Stimulated activated CD8-positive, alpha-beta memory T cell treated with anti-CD3 and anti-CD28 coated beads, Interleukin-12 subunit alpha, Interleukin-12 subunit beta, amount 100 ng/mL, for 4 hours (primary cell): ENCODE measurements around the gene TTC32.
"Not testable (repeated sequence)": the region's sequence is repeated elsewhere in the genome, so short reads cannot be mapped to it uniquely, and the experiment has no call there.

Experiments
- DNase-seq: peaks from one replicate; pipeline ENCODE4 v3.0.0-alpha.2; 2020; ENCODE audit warnings: low read depth

Gene TTC32

DNA sequence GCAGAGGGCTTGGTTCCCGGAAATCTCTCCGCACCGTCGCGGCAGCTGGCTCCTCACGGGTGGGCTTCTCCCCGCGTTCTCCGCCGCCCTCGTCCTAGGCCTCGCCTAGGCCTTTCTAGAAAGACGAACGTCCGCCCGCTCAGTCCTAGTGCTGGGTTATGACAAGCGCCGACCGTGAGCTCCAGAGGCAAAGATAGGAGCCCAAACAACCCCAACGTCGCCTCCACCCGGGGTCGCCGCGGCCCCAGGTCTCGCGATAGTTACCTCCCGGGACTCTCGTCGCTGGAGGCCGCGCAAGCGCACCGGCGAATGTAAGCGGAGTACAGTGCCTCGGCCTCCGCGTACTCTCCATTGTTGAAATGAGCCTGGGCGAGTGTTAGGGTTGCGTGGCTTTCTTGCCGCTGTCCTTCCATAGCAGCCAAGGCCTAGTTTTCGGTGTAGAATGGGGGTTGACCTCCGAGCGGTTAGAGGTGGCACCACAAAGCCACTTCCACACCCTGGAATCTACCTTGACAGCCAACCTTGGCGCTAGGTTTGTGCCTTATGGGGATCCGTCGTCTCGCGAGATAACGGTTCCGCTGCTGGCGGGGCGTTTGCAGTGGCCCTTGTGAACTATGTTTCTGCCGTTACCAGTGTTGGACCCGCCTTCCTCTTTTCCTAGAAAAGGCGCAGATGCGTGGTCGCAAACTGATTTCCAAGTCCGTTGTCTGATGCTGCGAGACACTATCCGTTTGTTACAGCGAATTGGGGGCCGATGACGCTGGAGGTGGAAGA is at the start of gene TTC32:
TSS of gene TTC32 (minus strand) at position 542 of the 774 bp plus-strand sequence. CDS start at position 413, 129 bp downstream.
- peak; percentile 90 for DNase-seq

- no peak for DNase-seq
These were observed 47.3 kb upstream of the TTC32 start for GRCh38 chr2:19949071-19949470.

DNA sequence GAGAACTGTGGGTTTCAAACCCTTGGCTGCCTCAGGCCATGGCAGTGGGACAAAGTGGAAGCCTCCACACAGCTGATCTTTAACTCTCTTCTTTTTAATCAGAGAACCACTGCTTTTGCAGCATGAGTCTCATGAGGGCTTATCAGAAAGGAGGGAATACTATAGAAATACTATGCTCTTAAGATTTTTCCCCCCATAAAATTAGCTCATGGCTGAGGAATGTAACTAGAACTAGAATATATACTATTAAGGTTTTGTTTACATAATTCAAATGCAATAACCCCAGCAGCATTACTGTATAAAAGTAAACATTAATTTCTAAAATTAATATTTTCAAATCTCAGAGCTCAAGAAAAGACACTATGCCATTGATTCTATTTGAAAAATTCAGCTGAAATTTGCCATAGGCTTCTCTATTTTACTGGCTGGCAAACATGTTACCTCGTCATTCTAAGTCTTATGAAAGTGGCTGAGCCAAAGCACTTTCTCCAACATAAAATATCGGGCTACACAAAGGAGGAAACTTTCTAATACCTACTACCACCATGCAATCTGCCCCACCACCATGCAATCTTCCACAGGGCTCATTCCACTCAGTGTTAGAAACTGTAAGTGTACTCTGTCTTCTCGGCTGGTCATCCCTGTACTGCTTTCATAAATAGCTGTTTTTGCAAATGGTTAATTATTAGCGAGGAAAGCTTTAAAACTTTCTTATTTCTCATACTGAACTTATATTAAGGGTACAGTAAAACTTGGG is 45.6 kb upstream of the TTC32 start:
- no peak for DNase-seq

DNA sequence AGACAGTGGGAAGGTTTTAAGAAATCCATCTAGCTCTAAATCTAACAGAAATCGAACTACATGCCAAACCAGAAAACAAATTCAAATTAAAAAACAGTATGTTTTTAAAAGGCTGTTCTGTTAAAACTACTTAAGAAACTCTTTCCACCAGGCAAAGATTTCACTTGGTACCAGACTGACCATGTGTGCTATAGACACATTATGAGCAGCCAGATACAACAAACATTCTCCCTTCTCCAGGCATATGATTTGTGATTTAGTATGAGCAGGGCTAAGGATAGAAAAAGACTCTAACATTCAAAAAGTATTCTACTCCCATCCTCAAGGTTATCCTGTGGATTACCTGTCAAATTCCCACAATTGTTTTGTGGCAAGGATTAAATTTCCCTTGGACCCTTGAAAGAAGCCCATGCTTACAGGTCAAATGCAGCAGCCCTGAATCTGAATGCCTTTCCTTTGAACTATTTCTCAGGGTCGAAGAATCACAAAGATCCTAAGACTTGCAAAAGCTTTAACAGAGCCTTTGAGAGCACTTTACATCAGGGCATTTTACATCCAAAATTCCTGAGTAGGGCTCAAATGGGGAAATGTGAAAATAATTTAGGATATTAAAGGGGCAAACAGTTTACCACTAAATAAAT is 42.5 kb upstream of the TTC32 start:
- DNase-seq, result no peak

GRCh38 chr2:19943189-19943588 is 41.4 kb upstream of the TTC32 start:
- DNase-seq, result no peak

DNA sequence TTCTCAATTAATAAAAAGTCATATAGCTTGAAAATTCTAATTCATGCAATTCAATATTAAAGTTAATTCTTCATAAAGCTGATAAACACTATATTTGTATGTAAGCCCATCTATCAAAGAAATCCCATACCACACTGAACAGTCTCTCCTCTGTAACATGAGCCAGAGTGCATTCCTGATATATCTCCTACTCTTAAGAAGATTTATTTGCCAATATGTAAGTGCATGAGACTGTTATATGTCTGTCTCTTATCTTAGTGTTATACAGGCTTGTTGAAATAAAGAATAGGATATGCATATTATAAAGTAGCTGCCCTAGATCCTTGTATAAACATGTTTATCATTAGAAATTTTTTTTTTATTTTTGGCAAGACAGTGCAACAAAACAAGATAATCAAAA is 40.4 kb upstream of the TTC32 start:
- DNase-seq, result no peak

GRCh38 chr2:19937004-19937403 is 35.2 kb upstream of the TTC32 start:
- no peak for DNase-seq

- DNase-seq, result no peak
These were observed 34.4 kb upstream of the TTC32 start for GRCh38 chr2:19936203-19936602.

GRCh38 chr2:19933351-19933981 is 31.7 kb upstream of the TTC32 start:
- no peak for DNase-seq

DNA sequence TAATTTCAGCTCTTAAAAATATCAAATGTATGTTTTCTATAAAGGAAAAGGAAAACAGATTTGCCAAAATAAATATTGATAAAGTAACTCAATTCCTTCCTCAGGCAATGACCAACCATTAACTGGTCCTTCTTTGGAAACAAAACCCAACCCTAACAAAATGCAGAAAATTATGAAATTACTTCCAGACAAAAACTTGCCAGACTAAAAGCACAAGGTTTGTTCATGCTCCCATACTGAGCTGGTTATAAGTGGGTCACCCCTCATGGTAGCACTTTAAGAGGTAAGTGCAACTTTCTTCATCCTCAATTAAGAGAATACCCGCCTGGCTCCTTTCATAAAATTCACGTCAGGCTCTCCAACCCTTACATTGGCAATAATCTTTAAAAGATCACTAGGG is 31.1 kb upstream of the TTC32 start:
- no peak for DNase-seq

- no peak for DNase-seq
These were observed 27.4 kb upstream of the TTC32 start for GRCh38 chr2:19929226-19929625.

DNA sequence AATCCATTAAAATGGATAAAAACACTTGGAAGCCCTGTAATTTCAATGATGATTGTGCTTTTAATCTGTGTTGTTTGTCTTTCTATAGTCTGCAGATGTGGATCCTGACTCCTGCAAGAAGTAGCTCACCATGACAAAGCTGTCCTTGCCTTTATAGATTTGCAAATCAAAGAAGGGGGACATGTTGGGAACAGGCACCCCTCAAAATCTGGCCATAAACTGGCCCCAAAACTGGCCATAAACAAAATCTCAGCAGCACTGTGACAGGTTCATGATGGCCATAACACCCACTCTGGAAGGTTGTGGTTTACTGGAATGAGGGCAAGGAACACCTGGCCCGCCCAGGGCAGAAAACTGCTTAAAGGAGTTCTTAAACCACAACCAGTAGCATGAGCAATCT is 26.0 kb upstream of the TTC32 start:
- DNase-seq, result not testable (repeated sequence)

GRCh38 chr2:19924526-19924925 is 22.7 kb upstream of the TTC32 start:
- DNase-seq, result not testable (repeated sequence)

GRCh38 chr2:19922188-19922587 is 20.4 kb upstream of the TTC32 start:
- not testable (repeated sequence) for DNase-seq

GRCh38 chr2:19916385-19916950 is 14.7 kb upstream of the TTC32 start:
- no peak for DNase-seq

DNA sequence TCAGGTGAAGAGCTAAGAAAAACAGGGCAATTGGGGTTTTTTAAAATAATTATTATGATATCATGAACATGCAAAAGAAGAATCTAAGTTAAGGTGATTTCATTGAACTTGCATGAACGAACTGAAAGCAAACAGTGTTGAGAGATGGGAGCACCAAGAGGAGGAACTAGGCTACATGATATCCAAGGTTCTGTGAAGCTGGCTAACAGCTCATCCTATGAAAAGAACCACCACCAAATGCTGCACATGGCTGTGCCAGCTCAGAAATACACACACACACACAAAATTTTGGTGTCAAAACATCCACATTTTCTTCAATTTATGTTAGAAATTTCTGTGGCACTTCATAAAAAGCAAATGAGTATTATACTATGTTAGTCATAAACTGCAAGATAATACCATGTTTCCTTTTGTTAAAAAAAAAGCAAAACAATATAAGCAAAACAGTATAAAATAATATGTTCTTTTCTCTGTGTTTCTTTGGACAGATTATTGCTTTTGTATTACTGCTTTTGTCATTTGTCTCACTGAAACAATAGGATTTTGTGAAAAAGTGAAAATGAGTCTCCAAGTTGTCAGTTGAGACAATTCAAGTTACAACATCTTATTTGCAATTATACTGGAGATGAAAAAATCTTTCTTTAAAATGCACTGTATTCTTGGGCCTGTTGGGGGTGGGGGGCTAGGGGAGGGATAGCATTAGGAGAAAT is 12.6 kb upstream of the TTC32 start:
- no peak for DNase-seq

DNA sequence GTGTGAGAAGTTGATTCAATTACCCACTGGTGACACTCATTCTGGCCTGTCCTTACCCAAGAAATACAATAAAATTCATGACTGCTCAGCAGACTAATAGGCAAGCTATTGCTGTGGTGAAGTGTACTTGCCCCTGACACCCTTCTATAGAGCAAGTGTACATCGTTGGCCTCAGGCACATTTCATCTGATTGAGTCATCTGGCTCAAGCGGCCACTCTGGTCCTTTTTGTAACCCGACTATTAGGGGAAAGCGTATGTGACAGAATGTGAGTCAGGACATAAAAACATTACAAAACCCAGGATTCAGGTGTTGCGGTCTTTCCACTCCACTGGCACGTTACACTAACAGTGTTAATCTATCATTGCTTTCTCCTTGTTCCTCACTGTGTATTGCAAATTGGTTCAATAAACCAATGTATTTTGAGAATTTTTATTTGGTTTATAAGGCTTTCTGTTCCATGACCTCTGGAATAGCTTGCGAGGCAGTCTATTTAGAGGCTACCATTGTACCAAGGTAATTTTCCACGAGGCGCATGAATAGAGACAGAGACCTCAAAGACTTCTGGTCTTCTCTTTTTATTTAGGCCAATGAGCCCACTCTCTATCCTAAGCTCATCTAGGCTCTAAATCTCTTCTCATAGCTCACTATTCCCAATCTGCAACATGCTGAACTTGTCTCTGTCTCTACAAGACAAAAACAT is 10.2 kb upstream of the TTC32 start:
- DNase-seq, result no peak

DNA sequence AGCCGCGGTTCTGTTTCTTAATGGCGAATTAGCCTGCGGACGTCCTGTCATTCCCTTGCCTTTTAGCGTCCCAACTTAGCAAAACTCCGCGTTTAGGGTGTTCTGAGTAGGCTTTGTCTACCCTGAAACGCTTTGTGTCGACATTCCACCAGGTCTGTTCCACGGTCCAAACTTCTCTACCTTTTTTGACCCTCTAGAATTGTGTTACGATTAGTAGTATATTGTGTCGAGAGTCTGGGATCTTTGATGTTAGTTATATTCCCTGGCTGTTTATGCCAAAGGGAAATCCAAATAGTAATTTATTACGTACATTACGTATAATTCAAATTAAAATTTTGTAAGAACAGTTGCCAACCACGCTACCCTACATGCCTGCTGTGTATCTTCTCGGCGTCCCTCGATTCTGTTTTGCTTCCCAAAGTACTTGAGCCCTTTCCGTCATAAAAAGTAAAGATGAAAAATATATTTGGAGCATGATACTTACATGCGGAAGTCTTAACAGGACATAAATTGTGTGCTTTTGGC is 495 bp upstream of the TTC32 start:
- DNase-seq, result no peak

- no peak for DNase-seq
These were observed 797 bp downstream of the TTC32 start for GRCh38 chr2:19900931-19901441.
